Effector memory CD4-positive, alpha-beta T cell (primary cell): ENCODE data around the gene ATG16L1.
A peak's percentile ranks its signal among the peaks of the same experiment; 100 is the strongest.

Experiments used
- DNase-seq, 3 donors: peaks; one replicate each; pipeline ENCODE4 v3.0.0-alpha.2; 2020
- H3K27ac ChIP-seq: 2 replicates; pipeline ENCODE4 v1.7.0; 2013; ENCODE audit warnings: mild to moderate bottlenecking, low read length, moderate library complexity; ENCODE audit not compliant: insufficient read depth, poor library complexity, severe bottlenecking
- H3K27me3 ChIP-seq: replicated peaks from 2 replicates; pipeline ENCODE4 v1.7.0; 2013; ENCODE audit warnings: mild to moderate bottlenecking, low read length; ENCODE audit not compliant: insufficient read depth, control insufficient read depth, poor library complexity, severe bottlenecking
- H3K36me3 ChIP-seq: 2 replicates; pipeline ENCODE4 v1.7.0; 2013; ENCODE audit warnings: mild to moderate bottlenecking, low read length, moderate library complexity; ENCODE audit not compliant: control insufficient read depth, insufficient read depth
- H3K4me1 ChIP-seq: 2 replicates; pipeline ENCODE4 v1.7.0; 2013; ENCODE audit warnings: low read length, mild to moderate bottlenecking; ENCODE audit not compliant: control insufficient read depth, insufficient read depth, poor library complexity, severe bottlenecking
- H3K4me3 ChIP-seq: 2 replicates; pipeline ENCODE4 v1.7.0; 2013; ENCODE audit warnings: low read length, low read depth, mild to moderate bottlenecking; ENCODE audit not compliant: insufficient read depth, poor library complexity, severe bottlenecking
- H3K9me3 ChIP-seq: 2 replicates; pipeline ENCODE4 v1.7.0; 2013; ENCODE audit warnings: mild to moderate bottlenecking, low read length, moderate library complexity; ENCODE audit not compliant: control insufficient read depth

ATG16L1 gene

GRCh38 chr2:233242231-233242927, 9.1 kb upstream of the ATG16L1 start:
- Histone ChIP-seq H3K27me3 (no peaks in the 10 kb centered on the region), H3K4me3 (no peak overlapping the region), H3K9me3 (no peaks in the 10 kb centered on the region), H3K4me1 (peaks cover 47% of the 10 kb centered on the region), H3K27ac (no peak overlapping the region), H3K36me3 (no peaks in the 10 kb centered on the region)
- no peak for DNase-seq

DNA sequence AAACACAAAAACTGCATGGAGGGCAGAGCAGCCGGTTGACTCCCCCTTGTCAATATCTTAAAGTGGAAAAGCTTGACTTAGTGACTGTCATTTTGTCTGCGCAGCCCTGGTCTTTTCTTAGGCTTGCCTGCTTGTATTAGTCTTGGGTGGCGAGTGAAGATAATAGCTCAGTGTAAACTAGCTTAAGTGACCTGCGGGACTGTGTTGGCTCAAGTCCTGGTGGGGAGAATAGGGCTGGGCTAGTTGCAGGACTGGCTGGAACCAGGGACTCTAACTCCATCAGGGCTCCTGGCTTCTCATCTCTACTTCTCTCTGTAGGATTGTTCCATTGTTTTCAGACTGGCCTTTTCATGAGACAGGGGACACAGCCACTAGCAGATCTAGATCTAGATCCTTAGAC, 8.1 kb upstream of the ATG16L1 start:
- H3K27me3 ChIP-seq = no peaks in the 10 kb centered on the region
- H3K27ac ChIP-seq = no peak overlapping the region
- H3K4me3 ChIP-seq = no peak overlapping the region
- no peaks in the 10 kb centered on the region for H3K9me3 ChIP-seq
- no peak for DNase-seq
- H3K36me3 ChIP-seq = no peaks in the 10 kb centered on the region
- peaks cover 40% of the 10 kb centered on the region for H3K4me1 ChIP-seq

DNA sequence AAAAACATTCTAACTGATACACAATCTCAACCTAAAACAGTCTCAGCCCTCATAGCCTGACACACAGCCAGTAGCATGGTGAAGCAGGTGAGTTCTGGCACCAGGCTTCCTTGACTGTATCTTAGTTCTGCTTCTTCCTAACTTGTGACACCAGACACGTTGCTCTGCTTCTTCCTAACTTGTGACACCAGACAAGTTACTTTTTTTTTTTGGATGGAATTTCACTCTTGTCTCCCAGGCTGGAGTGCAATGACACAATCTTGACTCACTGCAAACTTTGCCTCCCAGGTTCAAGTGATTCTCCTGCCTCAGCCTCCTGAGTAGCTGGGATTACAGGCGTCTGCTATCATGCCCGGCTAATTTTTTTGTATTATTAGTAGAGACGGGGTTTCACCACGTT, 6.7 kb upstream of the ATG16L1 start:
- no peak for DNase-seq
- Histone ChIP-seq H3K36me3 (no peaks in the 10 kb centered on the region), H3K27me3 (no peaks in the 10 kb centered on the region), H3K27ac (no peak overlapping the region), H3K4me3 (no peak overlapping the region), H3K9me3 (no peaks in the 10 kb centered on the region), H3K4me1 (peaks cover 38% of the 10 kb centered on the region)

GRCh38 chr2:233245406-233245805, 6.1 kb upstream of the ATG16L1 start:
- Histone ChIP-seq H3K27ac (no peak overlapping the region), H3K27me3 (no peaks in the 10 kb centered on the region), H3K9me3 (no peaks in the 10 kb centered on the region), H3K4me3 (no peak overlapping the region), H3K4me1 (peaks cover 33% of the 10 kb centered on the region), H3K36me3 (no peaks in the 10 kb centered on the region)
- DNase-seq = no peak

DNA sequence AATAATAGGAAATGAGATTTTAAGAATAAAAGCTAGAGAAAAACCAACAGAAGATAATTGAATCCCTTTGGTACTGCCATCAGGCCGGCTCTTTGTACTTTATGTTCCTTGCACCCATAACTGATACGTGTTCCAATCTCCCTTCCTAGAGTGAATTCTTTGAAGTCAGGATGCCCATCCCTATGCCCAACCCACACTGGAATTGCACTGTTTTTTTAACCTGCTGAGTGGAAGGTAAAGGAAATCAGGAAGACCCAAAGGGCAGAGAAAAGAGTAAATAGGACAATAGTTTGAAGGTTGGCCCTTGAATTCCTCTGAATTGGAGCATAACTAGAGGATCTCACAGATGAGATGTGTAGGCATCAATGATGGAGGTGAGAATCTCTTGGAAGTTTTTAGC, 4.4 kb upstream of the ATG16L1 start:
- Histone ChIP-seq H3K9me3 (no peaks in the 10 kb centered on the region), H3K4me1 (peaks cover 24% of the 10 kb centered on the region), H3K27me3 (no peaks in the 10 kb centered on the region), H3K27ac (peak overlapping the region; percentile 77), H3K4me3 (no peak overlapping the region), H3K36me3 (no peaks in the 10 kb centered on the region)
- DNase-seq = no peak

- Histone ChIP-seq H3K27me3 (no peaks in the 10 kb centered on the region), H3K4me1 (peaks cover 23% of the 10 kb centered on the region), H3K4me3 (no peak overlapping the region), H3K36me3 (no peaks in the 10 kb centered on the region), H3K9me3 (no peaks in the 10 kb centered on the region), H3K27ac (peak overlapping the region; percentile 77)
- peak; percentile 43 to 63 (median 51) for DNase-seq
Measured at GRCh38 chr2:233247744-233248143, 3.7 kb upstream of the ATG16L1 start.

DNA sequence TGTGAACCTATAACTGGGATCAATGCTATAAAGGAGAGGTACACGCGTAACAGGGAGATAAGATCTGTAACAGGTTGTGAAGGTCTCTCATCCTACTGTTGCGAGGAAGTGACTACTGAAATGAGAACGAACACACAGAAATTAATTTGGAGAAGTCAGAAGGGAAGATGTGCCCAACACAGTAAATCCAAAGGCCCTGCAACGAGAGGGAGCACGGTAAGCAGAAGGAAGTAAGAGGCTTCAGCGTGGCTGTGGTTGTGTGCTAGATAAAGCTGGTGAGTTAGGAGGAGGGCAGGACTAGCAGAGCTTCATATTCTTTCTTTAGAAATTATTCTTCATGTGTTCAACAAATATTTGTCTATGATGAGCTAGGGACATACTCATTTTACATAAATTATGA, 2.5 kb upstream of the ATG16L1 start:
- Histone ChIP-seq H3K4me3 (no peak overlapping the region), H3K36me3 (no peaks in the 10 kb centered on the region), H3K9me3 (no peaks in the 10 kb centered on the region), H3K4me1 (peaks cover 31% of the 10 kb centered on the region), H3K27me3 (no peaks in the 10 kb centered on the region), H3K27ac (peak overlapping the region; percentile 77)
- no peak for DNase-seq

DNA sequence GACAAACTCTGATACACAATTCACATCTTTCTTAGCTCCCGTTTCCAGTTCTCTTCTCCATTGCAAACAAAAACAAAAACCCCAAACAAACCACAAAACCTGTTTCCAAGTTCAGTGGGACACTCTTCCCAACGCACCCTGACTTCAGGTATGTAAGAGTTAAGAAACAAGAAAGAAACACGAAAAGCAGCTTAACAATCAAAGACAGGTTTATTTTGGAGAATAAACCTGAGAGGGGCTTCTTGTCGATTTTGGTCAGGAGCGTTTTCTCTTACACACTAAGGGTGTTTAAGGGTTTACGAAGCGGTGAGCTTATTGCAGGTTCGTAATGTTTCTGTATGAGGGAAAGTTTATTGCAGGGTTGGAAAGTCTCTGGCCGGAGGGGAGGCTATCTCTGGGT, 905 bp upstream of the ATG16L1 start:
- no peaks in the 10 kb centered on the region for H3K27me3 ChIP-seq
- H3K4me1 ChIP-seq = peaks cover 36% of the 10 kb centered on the region
- DNase-seq = no peak
- H3K4me3 ChIP-seq = no peak overlapping the region
- H3K36me3 ChIP-seq = no peaks in the 10 kb centered on the region
- peak overlapping the region; percentile 77 for H3K27ac ChIP-seq
- no peaks in the 10 kb centered on the region for H3K9me3 ChIP-seq

DNA sequence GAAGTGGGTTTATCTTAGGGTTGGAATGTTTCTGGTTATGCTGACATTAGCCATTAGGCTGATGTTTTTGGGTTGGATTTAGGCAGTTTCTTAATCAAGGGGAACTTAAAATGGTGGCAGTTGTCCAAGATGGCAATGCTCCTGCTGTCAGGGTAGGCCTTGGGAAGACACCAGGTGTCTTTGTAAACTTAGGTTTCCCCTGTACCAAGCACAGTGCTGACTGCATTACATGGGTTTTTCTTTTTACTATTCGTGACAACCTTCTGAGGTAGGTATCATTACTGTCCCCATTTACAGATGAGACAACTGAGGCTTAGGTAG, 528 bp upstream of the ATG16L1 start:
- Histone ChIP-seq H3K36me3 (peaks cover 3% of the 10 kb centered on the region), H3K27me3 (no peaks in the 10 kb centered on the region), H3K4me3 (peak overlapping the region; percentile 24), H3K4me1 (peaks cover 36% of the 10 kb centered on the region), H3K27ac (peak overlapping the region; percentile 77), H3K9me3 (no peaks in the 10 kb centered on the region)
- no peak for DNase-seq

DNA sequence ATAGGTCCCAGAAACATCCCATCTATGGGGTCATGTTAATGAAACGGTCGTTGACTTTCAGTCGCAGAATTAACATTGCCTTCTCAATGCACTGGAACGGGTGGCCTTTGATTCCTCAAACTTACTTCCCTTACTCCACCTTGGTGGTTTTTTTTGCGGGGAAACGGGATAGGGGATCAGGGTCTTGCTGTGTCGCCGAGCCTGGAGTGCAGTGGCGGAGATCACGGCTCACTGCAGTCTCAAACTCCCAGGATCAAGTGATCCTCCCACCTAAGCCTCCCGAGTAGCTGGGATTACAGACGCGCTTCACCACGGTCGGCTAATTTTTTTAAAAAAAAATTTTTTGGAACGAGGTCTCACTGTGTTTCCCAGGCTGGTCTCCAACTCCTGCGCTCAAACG, 754 bp downstream of the ATG16L1 start:
- Histone ChIP-seq H3K36me3 (peaks cover 16% of the 10 kb centered on the region), H3K9me3 (no peaks in the 10 kb centered on the region), H3K4me3 (peak overlapping the region; percentile 84), H3K27me3 (no peaks in the 10 kb centered on the region), H3K27ac (peak overlapping the region; percentile 82), H3K4me1 (peaks cover 31% of the 10 kb centered on the region)
- DNase-seq = no peak
